ENCODE data around the gene C6orf132. TPM values are rescaled to one million over a fixed set of nuclear protein-coding genes. Genes with fewer than 3 reads are reported as not detected.
A peak's percentile ranks its signal among the peaks of the same experiment; 100 is the strongest.

The C6orf132 gene, protein sequence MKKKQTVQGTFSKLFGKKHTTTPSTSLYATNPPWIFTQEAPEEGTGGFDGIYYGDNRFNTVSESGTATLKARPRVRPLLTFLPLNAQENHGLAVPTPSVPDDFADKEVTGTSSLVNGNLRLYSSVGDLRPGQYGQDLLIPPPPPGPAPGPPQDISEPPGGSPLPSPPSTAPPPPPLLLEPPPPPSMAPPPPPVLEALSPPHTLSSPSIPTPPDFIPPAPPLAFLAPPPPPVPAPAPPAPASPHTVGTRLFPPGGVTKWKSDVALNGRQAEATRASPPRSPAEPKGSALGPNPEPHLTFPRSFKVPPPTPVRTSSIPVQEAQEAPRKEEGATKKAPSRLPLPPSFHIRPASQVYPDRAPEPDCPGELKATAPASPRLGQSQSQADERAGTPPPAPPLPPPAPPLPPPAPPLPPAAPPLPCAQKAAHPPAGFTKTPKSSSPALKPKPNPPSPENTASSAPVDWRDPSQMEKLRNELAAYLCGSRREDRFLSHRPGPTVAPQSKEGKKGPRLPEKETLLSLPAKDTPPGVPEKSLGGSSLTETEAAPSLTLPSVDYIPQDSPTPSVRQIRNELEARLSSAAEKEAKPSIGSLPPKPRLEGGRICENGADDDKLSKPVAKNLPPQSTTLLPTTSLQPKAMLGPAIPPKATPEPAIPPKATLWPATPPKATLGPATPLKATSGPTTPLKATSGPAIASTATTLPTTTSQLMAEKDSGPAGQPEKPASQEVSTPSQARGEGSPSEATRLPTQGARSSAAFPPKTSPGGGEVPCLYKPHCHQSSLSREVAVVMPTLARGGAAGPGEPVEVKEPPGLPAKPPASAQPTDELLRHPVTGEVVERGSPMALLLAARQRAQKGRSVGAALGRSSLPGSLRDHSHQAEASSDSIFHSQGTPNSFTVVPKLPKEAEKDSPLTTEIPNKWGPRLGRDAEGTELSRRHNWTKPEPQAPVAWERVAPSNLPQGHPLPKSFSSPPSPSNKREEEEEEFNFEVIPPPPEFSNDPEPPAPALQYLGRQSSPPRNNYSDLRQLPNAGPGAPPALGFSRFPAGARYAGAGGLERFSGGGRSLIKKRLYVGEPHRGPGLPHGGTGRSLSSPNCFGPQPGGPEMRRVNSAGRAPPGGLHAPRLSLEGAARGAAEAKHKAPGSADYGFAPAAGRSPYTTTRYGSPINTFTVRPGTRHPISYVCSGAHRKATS
- 0.14 and 0.26 TPM in 2 replicates for total RNA-seq
- long read RNA-seq = 0 reads

DNA sequence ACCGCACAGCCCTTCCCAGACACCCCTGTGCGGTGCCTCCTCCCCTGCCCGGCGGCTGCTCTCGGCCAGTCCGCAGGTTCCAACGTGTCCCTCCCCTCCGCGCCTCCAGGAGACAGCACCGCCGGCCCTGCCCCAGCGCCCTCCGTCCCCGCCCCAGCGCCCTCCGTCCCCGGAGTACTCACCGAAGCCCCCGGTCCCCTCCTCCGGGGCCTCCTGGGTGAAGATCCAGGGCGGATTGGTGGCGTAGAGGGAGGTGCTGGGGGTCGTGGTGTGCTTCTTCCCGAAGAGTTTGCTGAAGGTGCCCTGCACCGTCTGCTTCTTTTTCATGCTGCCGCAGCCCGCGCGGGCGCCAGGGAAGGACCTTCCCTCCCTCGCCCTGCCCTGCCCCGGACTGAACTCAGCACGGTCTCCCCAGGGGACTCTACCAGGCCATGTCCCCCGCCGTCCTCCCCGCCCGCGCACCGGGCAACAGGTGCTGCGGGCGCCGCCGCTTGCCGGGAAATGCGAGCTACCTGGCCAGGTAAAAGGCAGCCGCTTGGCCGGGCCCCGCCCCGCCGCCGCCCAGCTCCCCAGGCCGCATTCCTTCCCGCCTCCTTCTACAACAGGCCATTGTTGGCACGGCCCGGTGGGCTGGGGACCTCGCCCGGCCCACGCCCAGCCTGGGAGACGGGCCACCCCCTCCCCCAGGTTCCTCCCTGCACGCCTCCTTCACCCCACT lies at the start of gene C6orf132:
Gene C6orf132 (minus strand): TSS at position 503 of the 718 bp plus-strand sequence. CDS start 176 bp downstream, at position 327.
- H3K4me3 Mint-ChIP-seq = peak within 1 kb of the TSS; percentile 74
- H3K27me3 Mint-ChIP-seq (ENCODE audit: low read depth) = peaks cover 56% of the 10 kb centered on the region
- peak; percentile 24 for DNase-seq (ENCODE audit: low read depth, low spot score)
- no peaks in the 10 kb centered on the region for H3K36me3 Mint-ChIP-seq (ENCODE audit: low read depth)
- TF ChIP-seq, protein P1, sequence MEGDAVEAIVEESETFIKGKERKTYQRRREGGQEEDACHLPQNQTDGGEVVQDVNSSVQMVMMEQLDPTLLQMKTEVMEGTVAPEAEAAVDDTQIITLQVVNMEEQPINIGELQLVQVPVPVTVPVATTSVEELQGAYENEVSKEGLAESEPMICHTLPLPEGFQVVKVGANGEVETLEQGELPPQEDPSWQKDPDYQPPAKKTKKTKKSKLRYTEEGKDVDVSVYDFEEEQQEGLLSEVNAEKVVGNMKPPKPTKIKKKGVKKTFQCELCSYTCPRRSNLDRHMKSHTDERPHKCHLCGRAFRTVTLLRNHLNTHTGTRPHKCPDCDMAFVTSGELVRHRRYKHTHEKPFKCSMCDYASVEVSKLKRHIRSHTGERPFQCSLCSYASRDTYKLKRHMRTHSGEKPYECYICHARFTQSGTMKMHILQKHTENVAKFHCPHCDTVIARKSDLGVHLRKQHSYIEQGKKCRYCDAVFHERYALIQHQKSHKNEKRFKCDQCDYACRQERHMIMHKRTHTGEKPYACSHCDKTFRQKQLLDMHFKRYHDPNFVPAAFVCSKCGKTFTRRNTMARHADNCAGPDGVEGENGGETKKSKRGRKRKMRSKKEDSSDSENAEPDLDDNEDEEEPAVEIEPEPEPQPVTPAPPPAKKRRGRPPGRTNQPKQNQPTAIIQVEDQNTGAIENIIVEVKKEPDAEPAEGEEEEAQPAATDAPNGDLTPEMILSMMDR (conservative IDR thresholded peaks at IDR 0.05) = no peak
- H3K9me3 Mint-ChIP-seq = no peaks in the 10 kb centered on the region
- no peak within 1 kb of the TSS for H3K27ac Mint-ChIP-seq (ENCODE audit: unreplicated experiment)
- H3K4me1 Mint-ChIP-seq = peaks cover 11% of the 10 kb centered on the region

DNA sequence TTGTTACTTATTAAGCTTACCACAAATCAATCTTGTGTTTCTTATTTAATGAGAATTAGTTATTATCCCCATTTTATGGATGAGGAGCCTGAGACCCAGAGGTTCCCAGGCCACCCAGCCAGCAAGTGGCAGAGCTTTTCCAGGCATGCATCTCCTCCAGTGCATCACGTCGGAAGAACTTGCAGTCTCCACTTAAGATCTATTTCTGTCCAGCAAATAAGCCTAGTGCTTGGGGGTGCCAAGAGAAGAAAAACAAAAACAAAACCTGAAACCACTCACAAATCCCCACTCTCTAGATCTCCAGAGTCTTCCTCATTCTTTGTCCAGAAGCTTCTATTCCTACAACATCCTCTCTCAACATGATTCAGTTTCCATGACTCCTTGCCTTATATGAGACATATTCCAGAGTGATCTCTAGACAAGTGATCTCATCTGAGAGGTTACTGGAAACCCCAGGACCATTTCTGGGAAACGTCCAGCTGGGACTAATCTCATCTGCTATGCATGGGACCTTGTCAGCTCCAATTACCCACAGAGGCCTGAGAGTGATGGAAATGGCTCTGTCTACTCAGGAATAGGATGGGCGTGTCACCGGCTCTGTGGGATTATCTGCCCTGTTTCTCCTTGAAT lies 48.2 kb upstream of the C6orf132 start:
- TF ChIP-seq, protein P1 (conservative IDR thresholded peaks at IDR 0.05) = no peak
- H3K36me3 Mint-ChIP-seq (ENCODE audit: low read depth) = no peaks in the 10 kb centered on the region
- no peak for DNase-seq (ENCODE audit: low read depth, low spot score)
- H3K27me3 Mint-ChIP-seq (ENCODE audit: low read depth) = no peaks in the 10 kb centered on the region
- H3K4me1 Mint-ChIP-seq = no peaks in the 10 kb centered on the region
- no peak overlapping the region for H3K4me3 Mint-ChIP-seq
- no peaks in the 10 kb centered on the region for H3K9me3 Mint-ChIP-seq
- no peak overlapping the region for H3K27ac Mint-ChIP-seq (ENCODE audit: unreplicated experiment)

DNA sequence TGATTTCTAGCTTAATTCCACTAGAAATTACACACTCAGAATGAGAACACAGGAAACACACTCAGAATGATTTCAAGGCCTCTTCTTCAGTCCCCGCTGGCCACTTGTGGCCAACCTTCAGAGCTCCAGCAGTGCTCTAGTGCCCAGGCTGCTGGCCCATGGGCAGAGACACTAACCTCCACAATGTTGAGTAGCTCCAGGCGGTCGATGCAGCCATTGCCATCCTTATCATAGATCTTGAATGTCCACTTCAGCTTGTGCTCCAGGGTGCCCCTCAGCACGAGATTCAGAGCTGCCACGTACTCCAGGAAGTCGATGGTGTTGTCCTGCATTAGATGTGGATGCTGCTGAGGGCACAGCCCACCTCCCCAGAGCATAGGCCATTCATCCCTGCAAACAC lies 46.0 kb upstream of the C6orf132 start:
- no peak overlapping the region for H3K27ac Mint-ChIP-seq (ENCODE audit: unreplicated experiment)
- H3K27me3 Mint-ChIP-seq (ENCODE audit: low read depth) = no peaks in the 10 kb centered on the region
- TF ChIP-seq, protein P1 (conservative IDR thresholded peaks at IDR 0.05) = no peak
- no peaks in the 10 kb centered on the region for H3K4me1 Mint-ChIP-seq
- no peaks in the 10 kb centered on the region for H3K9me3 Mint-ChIP-seq
- H3K4me3 Mint-ChIP-seq = no peak overlapping the region
- H3K36me3 Mint-ChIP-seq (ENCODE audit: low read depth) = no peaks in the 10 kb centered on the region
- no peak for DNase-seq (ENCODE audit: low read depth, low spot score)

DNA sequence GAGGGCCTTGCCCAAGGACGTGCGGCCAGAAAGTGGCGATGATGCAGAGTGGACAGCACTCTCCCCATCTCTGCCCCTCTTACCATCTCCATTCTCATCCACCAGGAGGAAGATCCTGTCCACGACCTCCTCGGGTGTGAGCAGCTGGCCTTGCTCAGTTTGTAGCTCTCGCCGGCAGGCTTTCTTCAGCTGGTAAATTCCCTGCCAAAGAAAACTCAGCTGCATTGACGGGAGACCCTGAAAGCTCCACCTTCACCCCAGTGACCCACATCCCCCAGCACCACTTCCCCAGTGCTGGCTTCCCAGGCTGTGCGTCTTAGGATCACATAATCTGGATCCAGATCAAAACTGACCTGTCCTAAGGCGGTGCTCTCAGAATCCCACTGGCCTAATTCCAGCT lies 43.2 kb upstream of the C6orf132 start:
- no peak for DNase-seq (ENCODE audit: low read depth, low spot score)
- H3K27ac Mint-ChIP-seq (ENCODE audit: unreplicated experiment) = no peak overlapping the region
- no peaks in the 10 kb centered on the region for H3K9me3 Mint-ChIP-seq
- TF ChIP-seq, protein P1 (conservative IDR thresholded peaks at IDR 0.05) = no peak
- H3K36me3 Mint-ChIP-seq (ENCODE audit: low read depth) = no peaks in the 10 kb centered on the region
- H3K4me3 Mint-ChIP-seq = no peak overlapping the region
- H3K27me3 Mint-ChIP-seq (ENCODE audit: low read depth) = no peaks in the 10 kb centered on the region
- H3K4me1 Mint-ChIP-seq = no peaks in the 10 kb centered on the region
